Spleen (tissue), 7 donors: ENCODE measurements around the gene MS4A4A.

ENCODE experiments used
- CTCF ChIP-seq, 11 experiments: fragments of 200-600 bp in 7 of 11; fragments of 450-650 bp in 4 of 11; sonication (generic) in 4 of 11; IDR thresholded peaks in 8 of 11; conservative IDR thresholded peaks in 3 of 11; 1 replicate in 7 of 11; 2 replicates in 4 of 11; pipeline versions ENCODE4 v1.4.0 to v1.8.0; 2016 to 2021; ENCODE audit warnings: antibody characterized with exemption in 11 of 11, inconsistent platforms in 4 of 11, mild to moderate bottlenecking in 1 of 11
- POLR2A ChIP-seq, 3 donors: fragments of 450-650 bp; IDR thresholded peaks; one replicate each; pipeline ENCODE4 v1.5.1; 2017; ENCODE audit warnings: antibody characterized with exemption in 3 of 3, mild to moderate bottlenecking in 1 of 3
- donor health status: DM: no; HTN: no; CAD: no; lungs with moderate emphysema.
- donor health status: DM: no; HTN: no; CAD: no.
- donor health status: DM: no; HTN: no; CAD: no.

- TF ChIP-seq CTCF (IDR thresholded peaks at IDR 0.05 in 8 of 11, conservative IDR thresholded peaks at IDR 0.05 in 3 of 11): no peak
- no peak for TF ChIP-seq POLR2A (IDR thresholded peaks at IDR 0.05)
These were observed 39.8 kb upstream of the MS4A4A start for GRCh38 chr11:60240662-60241061.
